Posterior vena cava (tissue), 2 donors: ENCODE measurements around the gene ZNF543. TPM values are rescaled to one million over a fixed set of nuclear protein-coding genes. Genes with fewer than 3 reads are reported as not detected.
A peak's percentile ranks its signal among the peaks of the same experiment; 100 is the strongest.

Experiments used
- DNase-seq: peaks from one replicate; pipeline ENCODE4 v3.0.0-alpha.2; 2020; ENCODE audit warnings: low spot score
- intact Hi-C, 2 donors: fragments of 100-400 bp; cut with DNase I; formaldehyde crosslinking; loops; one replicate each; pipeline versions ENCODE4 v1.14.1 to v1.14.2; 2022 to 2023
- total RNA-seq, 2 donors: library from RNA; stranded (reverse); fragmentation: NEBNext Ultra II Directional; extraction: Animal tissue kit (Norgen Biotek cat#: 25700); gene quantifications; one replicate each; pipeline ENCODE4 v1.2.1, GENCODE V29; 2021
- donor health status: DM: yes; HTN: yes; CAD: no.
- donor health status: DM: yes; HTN: yes; CAD: no.

The ZNF543 gene
- total RNA-seq, 2 donors from 2014 or later = 5.0 to 6.8 TPM

- no peak for DNase-seq
- intact Hi-C loops = no loop called here
These were observed 6.1 kb upstream of the ZNF543 start for GRCh38 chr19:57314146-57314545.

- intact Hi-C loops = no loop called here
- DNase-seq = no peak
These were observed 2.8 kb upstream of the ZNF543 start for GRCh38 chr19:57317503-57317902.

GRCh38 chr19:57319869-57320179, 448 bp upstream of the ZNF543 start:
- DNase-seq = no peak
- intact Hi-C loops = no loop called here

GRCh38 chr19:57321116-57321515, 844 bp downstream of the ZNF543 start:
- intact Hi-C loops = no loop called here
- no peak for DNase-seq

- DNase-seq = no peak
- intact Hi-C loops = no loop called here
These were observed 1.5 kb downstream of the ZNF543 start for GRCh38 chr19:57321751-57322150.

GRCh38 chr19:57324992-57325391, 4.7 kb downstream of the ZNF543 start:
- DNase-seq = no peak
- intact Hi-C loops = no loop called here

GRCh38 chr19:57327993-57328392, 7.7 kb downstream of the ZNF543 start:
- intact Hi-C loops = no loop called here
- no peak for DNase-seq

GRCh38 chr19:57334191-57334590, 13.9 kb downstream of the ZNF543 start:
- intact Hi-C loops = no loop called here
- DNase-seq = no peak

GRCh38 chr19:57338877-57339276, 18.6 kb downstream of the ZNF543 start:
- intact Hi-C loops = no loop called here

GRCh38 chr19:57342582-57342981, 22.3 kb downstream of the ZNF543 start:
- DNase-seq = no peak
- intact Hi-C loops = no loop called here

More at GRCh38 chr19:57338877-57339276, 18.6 kb downstream of the ZNF543 start:
- no peak for DNase-seq

- no peak for DNase-seq
- intact Hi-C loops = no loop called here
These were observed 27.9 kb downstream of the ZNF543 start for GRCh38 chr19:57348136-57348535.

- DNase-seq = peak; percentile 97
- intact Hi-C loops = no loop called here
These were observed 30.9 kb downstream of the ZNF543 start, which contains the start of gene ZNF304 for GRCh38 chr19:57350877-57351805. Gene ZNF304 (plus strand): TSS chr19:57351271. CDS start chr19:57351665, 394 bp downstream.

- intact Hi-C loops = no loop called here
- DNase-seq = no peak
These were observed 31.6 kb downstream of the ZNF543 start for GRCh38 chr19:57351867-57352266.

GRCh38 chr19:57355916-57356315, 35.6 kb downstream of the ZNF543 start:
- no peak for DNase-seq
- intact Hi-C loops = no loop called here

- no peak for DNase-seq
- intact Hi-C loops = no loop called here
These were observed 37.1 kb downstream of the ZNF543 start for GRCh38 chr19:57357406-57357805.

GRCh38 chr19:57359300-57359699, 39.0 kb downstream of the ZNF543 start:
- intact Hi-C loops = no loop called here
- DNase-seq = no peak

- DNase-seq = no peak
- intact Hi-C loops = no loop called here
These were observed 42.1 kb downstream of the ZNF543 start for GRCh38 chr19:57362419-57362818.

GRCh38 chr19:57362997-57363687, 42.9 kb downstream of the ZNF543 start, which contains the start of the genes TRAPPC2B and ZNF547:
Gene TRAPPC2B (plus strand): TSS chr19:57363551. CDS start chr19:57364834, 1,283 bp downstream.
Gene ZNF547 (plus strand): TSS chr19:57363551. CDS start chr19:57368556, 5,005 bp downstream.
- intact Hi-C loops = no loop called here
- peak; percentile 100 for DNase-seq

GRCh38 chr19:57363688-57364181, 43.5 kb downstream of the ZNF543 start:
- intact Hi-C loops = no loop called here
- peak; percentile 79 for DNase-seq

GRCh38 chr19:57366776-57367175, 46.5 kb downstream of the ZNF543 start:
- intact Hi-C loops = no loop called here
- no peak for DNase-seq
